Tibial nerve (tissue), 4 donors: Measurements from ENCODE around the gene SPDYA. TPM values are rescaled to one million over a fixed set of nuclear protein-coding genes. Genes with fewer than 3 reads are reported as not detected.

Source experiments
- DNase-seq, 2 donors: peaks; one replicate each; pipeline ENCODE4 v3.0.0-alpha.2; 2019; ENCODE audit warnings: low spot score in 2 of 2
- H3K27ac ChIP-seq, 4 donors: fragments of 200-600 bp; sonication (generic) in 3 of 4; one replicate each; pipeline ENCODE4 v1.5.1; 2017 to 2019; ENCODE audit warnings: mild to moderate bottlenecking in 1 of 4
- H3K27me3 ChIP-seq, 2 donors: fragments of 200-600 bp; sonication (generic) in 1 of 2; one replicate each; pipeline versions ENCODE4 v1.5.1 to v1.6.0; 2017 to 2019
- H3K36me3 ChIP-seq, 3 donors: fragments of 200-600 bp; sonication (generic); one replicate each; pipeline ENCODE4 v1.5.1; 2018 to 2019
- H3K4me1 ChIP-seq, 4 donors: fragments of 200-600 bp; sonication (generic) in 3 of 4; one replicate each; pipeline ENCODE4 v1.5.1; 2017 to 2019
- H3K4me3 ChIP-seq, 4 donors: fragments of 200-600 bp; sonication (generic) in 3 of 4; one replicate each; pipeline ENCODE4 v1.5.1; 2017 to 2019; ENCODE audit warnings: mild to moderate bottlenecking in 1 of 4, moderate library complexity in 1 of 4
- H3K9me3 ChIP-seq, 4 donors: fragments of 200-600 bp; sonication (generic) in 3 of 4; one replicate each; pipeline ENCODE4 v1.5.1; 2017 to 2019
- EP300 ChIP-seq, 2 donors: sonication (generic); formaldehyde crosslinking; IDR thresholded peaks; one replicate each; pipeline ENCODE4 v1.6.1; 2017; ENCODE audit warnings: antibody characterized with exemption in 2 of 2, mild to moderate bottlenecking in 1 of 2
- POLR2A ChIP-seq, 2 donors: fragments of 450-650 bp; IDR thresholded peaks; one replicate each; pipeline ENCODE4 v1.6.1; 2017; ENCODE audit warnings: antibody characterized with exemption in 2 of 2, mild to moderate bottlenecking in 2 of 2, moderate library complexity in 2 of 2
- WGBS, 2 donors: methylation state at CpG; one replicate each; pipeline ENCODE4 v1.1.5; 2018; 5-methylcytosine and 5-hydroxymethylcytosine counted together
- total RNA-seq, 4 donors: library from RNA; depleted of rRNA; stranded (reverse); fragments of >200 nt; gene quantifications; one replicate each; pipeline ENCODE4 v1.1.0, GENCODE V29; 2016
- TF ChIP-seq, protein P1 (sequence below), 5 experiments: fragments of 200-600 bp in 3 of 5; fragments of 450-650 bp in 2 of 5; sonication (generic) in 3 of 5; IDR thresholded peaks; one replicate each; pipeline ENCODE4 v1.5.1; 2016 to 2019; ENCODE audit warnings: antibody characterized with exemption in 5 of 5, mild to moderate bottlenecking in 3 of 5, moderate library complexity in 2 of 5

Gene SPDYA
- total RNA-seq, 4 donors from 2014 or later: 0.90 to 5.7 (median 4.6) TPM

DNA sequence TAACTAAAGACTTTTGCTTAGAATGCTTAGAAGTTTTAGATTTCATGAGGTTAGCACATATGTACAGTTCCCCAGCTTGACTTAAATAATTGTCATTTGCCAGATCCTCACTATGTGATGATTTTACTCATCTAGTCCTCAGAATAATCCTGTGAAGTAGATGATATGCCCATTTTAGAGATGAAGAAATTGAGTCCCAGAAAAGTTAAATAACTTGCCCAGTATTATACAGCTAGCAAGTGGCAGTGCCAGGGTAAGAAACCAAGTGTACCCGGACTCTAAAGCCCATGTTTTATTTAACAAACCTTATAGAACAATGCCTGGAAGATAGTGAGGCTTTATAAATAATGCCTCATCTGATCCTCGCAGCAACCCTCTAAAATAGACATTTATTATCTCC is 28.3 kb downstream of the SPDYA start:
- TF ChIP-seq POLR2A (IDR thresholded peaks at IDR 0.05) (no peak), EP300 (IDR thresholded peaks at IDR 0.05) (no peak)
- TF ChIP-seq, protein P1, sequence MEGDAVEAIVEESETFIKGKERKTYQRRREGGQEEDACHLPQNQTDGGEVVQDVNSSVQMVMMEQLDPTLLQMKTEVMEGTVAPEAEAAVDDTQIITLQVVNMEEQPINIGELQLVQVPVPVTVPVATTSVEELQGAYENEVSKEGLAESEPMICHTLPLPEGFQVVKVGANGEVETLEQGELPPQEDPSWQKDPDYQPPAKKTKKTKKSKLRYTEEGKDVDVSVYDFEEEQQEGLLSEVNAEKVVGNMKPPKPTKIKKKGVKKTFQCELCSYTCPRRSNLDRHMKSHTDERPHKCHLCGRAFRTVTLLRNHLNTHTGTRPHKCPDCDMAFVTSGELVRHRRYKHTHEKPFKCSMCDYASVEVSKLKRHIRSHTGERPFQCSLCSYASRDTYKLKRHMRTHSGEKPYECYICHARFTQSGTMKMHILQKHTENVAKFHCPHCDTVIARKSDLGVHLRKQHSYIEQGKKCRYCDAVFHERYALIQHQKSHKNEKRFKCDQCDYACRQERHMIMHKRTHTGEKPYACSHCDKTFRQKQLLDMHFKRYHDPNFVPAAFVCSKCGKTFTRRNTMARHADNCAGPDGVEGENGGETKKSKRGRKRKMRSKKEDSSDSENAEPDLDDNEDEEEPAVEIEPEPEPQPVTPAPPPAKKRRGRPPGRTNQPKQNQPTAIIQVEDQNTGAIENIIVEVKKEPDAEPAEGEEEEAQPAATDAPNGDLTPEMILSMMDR (IDR thresholded peaks at IDR 0.05): no peak
- H3K4me1 ChIP-seq: no peaks in the 10 kb centered on the region
- no peaks in the 10 kb centered on the region for H3K9me3 ChIP-seq
- DNase-seq: no peak
- H3K36me3 ChIP-seq: no peaks in the 10 kb centered on the region
- WGBS, 2 donors: 91 to 94% methylated on average over 2 of the region's 2 CpGs
- no peaks in the 10 kb centered on the region for H3K27me3 ChIP-seq
- no peak overlapping the region for H3K4me3 ChIP-seq
- H3K27ac ChIP-seq: no peak overlapping the region

DNA sequence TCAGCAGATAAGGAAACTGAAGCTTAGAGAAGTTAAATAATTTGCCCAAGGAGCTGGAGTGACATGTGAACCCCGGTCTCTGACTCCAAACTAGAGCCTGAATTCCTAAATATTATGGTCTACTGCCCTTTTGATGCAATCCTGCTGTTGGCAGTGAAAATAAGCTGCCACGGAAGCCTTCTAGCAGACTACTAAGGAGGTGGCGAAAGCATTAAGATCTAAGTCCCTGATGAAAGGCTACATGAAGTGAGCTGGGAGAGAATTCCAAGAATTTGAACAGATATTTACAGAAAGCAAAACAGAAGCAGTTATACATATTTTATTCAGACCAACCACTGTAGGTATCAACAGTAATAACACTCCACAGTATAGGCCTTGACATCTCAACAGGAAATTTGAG is 31.4 kb downstream of the SPDYA start:
- Histone ChIP-seq H3K4me1 (no peaks in the 10 kb centered on the region), H3K9me3 (no peaks in the 10 kb centered on the region), H3K36me3 (peaks cover 0 to 10% (median 0%) of the 10 kb centered on the region in 3 donors), H3K27me3 (no peaks in the 10 kb centered on the region), H3K4me3 (no peak overlapping the region), H3K27ac (no peak overlapping the region)
- TF ChIP-seq, protein P1 (IDR thresholded peaks at IDR 0.05): no peak
- no peak for TF ChIP-seq POLR2A (IDR thresholded peaks at IDR 0.05)
- TF ChIP-seq EP300 (IDR thresholded peaks at IDR 0.05): no peak
- 60 to 64% methylated on average over 3 of the region's 3 CpGs for WGBS, 2 donors
- no peak for DNase-seq

DNA sequence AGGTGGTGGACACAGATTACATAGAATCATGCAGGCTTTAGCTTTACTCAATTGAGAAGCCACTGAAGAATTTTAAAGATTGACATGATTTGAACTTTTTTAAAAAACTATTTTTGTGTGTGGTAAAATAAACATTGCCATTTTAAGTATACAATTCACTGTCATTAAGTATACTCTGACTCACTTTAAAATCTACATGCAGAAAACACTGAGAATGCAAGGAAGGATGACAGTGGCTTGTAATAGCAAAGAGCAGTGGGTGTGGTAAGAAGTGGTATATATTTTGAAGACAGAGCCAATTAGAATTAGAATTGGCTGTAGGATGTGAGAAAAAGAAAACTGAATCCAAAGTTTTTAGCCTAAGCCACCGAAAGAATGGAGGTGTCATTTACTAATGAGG is 44.6 kb downstream of the SPDYA start:
- H3K27me3 ChIP-seq: no peaks in the 10 kb centered on the region
- no peak overlapping the region for H3K4me3 ChIP-seq
- no peak overlapping the region for H3K27ac ChIP-seq
- WGBS, 2 donors: 94 to 100% methylated on average over 1 of the region's 1 CpG
- TF ChIP-seq EP300 (IDR thresholded peaks at IDR 0.05) (no peak), POLR2A (IDR thresholded peaks at IDR 0.05) (no peak)
- TF ChIP-seq, protein P1 (IDR thresholded peaks at IDR 0.05): no peak
- peaks cover 0 to 49% (median 0%) of the 10 kb centered on the region in 3 donors for H3K36me3 ChIP-seq
- H3K4me1 ChIP-seq: no peaks in the 10 kb centered on the region
- H3K9me3 ChIP-seq: no peaks in the 10 kb centered on the region
- DNase-seq: no peak

DNA sequence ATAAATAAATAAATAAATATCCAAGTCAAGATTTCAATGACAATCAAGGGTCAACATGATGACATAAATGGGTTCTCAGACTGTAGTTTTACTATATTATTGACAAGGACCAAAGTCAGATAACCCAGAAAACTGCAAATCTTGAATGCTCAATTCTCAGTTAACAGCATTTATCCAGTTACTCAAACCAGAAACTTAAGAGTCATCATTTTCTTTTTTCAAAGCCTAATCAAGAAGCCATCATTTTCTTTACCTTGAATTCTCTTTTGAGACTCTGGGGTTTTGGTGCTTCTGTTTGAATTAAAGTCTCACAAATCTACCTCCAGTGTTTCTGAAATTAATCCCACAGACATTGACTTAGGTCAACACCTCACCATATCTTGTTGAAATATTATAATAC is 45.3 kb downstream of the SPDYA start:
- DNase-seq: no peak
- TF ChIP-seq POLR2A (IDR thresholded peaks at IDR 0.05) (no peak), EP300 (IDR thresholded peaks at IDR 0.05) (no peak)
- TF ChIP-seq, protein P1 (IDR thresholded peaks at IDR 0.05): no peak
- H3K4me3 ChIP-seq: no peak overlapping the region
- no peak overlapping the region for H3K27ac ChIP-seq
- H3K4me1 ChIP-seq: no peaks in the 10 kb centered on the region
- H3K36me3 ChIP-seq: peaks cover 0 to 52% (median 0%) of the 10 kb centered on the region in 3 donors
- H3K27me3 ChIP-seq: no peaks in the 10 kb centered on the region
- no peaks in the 10 kb centered on the region for H3K9me3 ChIP-seq

DNA sequence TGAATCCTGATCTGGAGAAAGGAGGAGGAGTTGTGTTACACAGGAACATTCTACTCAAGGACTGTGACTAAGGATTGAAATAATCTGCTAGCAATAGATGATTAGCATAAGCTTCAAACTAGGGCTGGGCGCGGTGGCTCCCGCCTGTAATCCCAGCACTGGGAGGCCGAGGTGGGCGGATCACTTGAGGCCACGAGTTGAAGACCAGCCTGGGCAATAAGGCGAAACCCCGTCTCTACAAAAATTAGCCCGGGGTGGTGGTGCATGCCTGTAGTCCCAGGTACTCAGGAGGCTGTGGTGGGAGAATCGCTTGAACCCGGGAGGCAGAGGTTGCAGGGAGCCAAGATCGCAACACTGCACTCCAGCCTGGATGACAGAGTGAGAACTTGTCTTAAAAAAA is 58.0 kb downstream of the SPDYA start:
- Histone ChIP-seq H3K36me3 (peaks cover 0 to 11% (median 0%) of the 10 kb centered on the region in 3 donors), H3K27ac (no peak overlapping the region), H3K4me1 (peaks cover 0 to 50% (median 15%) of the 10 kb centered on the region in 4 donors), H3K27me3 (no peaks in the 10 kb centered on the region), H3K9me3 (no peaks in the 10 kb centered on the region), H3K4me3 (peak overlapping the region in 2 of 4 donors; percentile 50 to 81)
- 78 to 82% methylated on average over 12 of the region's 12 CpGs for WGBS, 2 donors
- DNase-seq: no peak
- TF ChIP-seq POLR2A (IDR thresholded peaks at IDR 0.05) (no peak), EP300 (IDR thresholded peaks at IDR 0.05) (no peak)
- TF ChIP-seq, protein P1 (IDR thresholded peaks at IDR 0.05): no peak
